A549 (cell line): Measurements from ENCODE around the gene OR4D11. TPM values are rescaled to one million over a fixed set of nuclear protein-coding genes. Genes with fewer than 3 reads are reported as not detected.

Experiments
- ATAC-seq, 2 experiments: fragments of 200-7000 bp in 1 of 2; fragments of >200 bp in 1 of 2; cut with Nextera tagmentation in 1 of 2; cut with Tn5 transposase in 1 of 2; 3 replicates each; pipeline versions ENCODE4 v1.8.0 to v1.9.1; 2018 to 2020; ENCODE audit warnings: mild to moderate bottlenecking in 1 of 2, moderate library complexity in 1 of 2
- CTCF ChIA-PET: fragments of 300-600 bp; sonication (Branson Sonifier 250); formaldehyde crosslinking; extraction: SDS; loops from one replicate; lab custom pipeline; 2021; ENCODE audit warnings: antibody characterized with exemption, inconsistent platforms; lab: Yijun Ruan, JAX
- POLR2A ChIA-PET: fragments of 350-600 bp; formaldehyde crosslinking; extraction: SDS; loops from one replicate; lab custom pipeline; 2021; ENCODE audit warnings: antibody characterized with exemption, inconsistent platforms; lab: Yijun Ruan, JAX
- DNase-seq, 2 experiments: peaks; one replicate each; pipeline versions ENCODE4 v3.0.0 to v3.0.0-alpha.2; 2011 to 2016; ENCODE audit warnings: low read depth in 1 of 2, low spot score in 1 of 2
- FAIRE-seq: peaks from 2 replicates; lab custom pipeline; 2011; peaks lifted over from hg19 to GRCh38; lab: Jason Lieb, UNC
- H3K27ac ChIP-seq, 2 experiments: fragments of >200 bp; sonication (Bioruptor Twin); formaldehyde crosslinking; 3 replicates each; pipeline ENCODE4 v1.5.1; 2016 to 2017
- H3K4me1 ChIP-seq: fragments of >200 bp; sonication (Bioruptor Twin); formaldehyde crosslinking; 3 replicates; pipeline ENCODE4 v1.6.1; 2016
- H3K4me2 ChIP-seq: fragments of >200 bp; sonication (Bioruptor Twin); formaldehyde crosslinking; 3 replicates; pipeline ENCODE4 v1.6.1; 2016
- H3K4me3 ChIP-seq: fragments of >200 bp; sonication (Bioruptor Twin); formaldehyde crosslinking; 3 replicates; pipeline ENCODE4 v1.5.1; 2016
- H3K9me3 ChIP-seq: fragments of >200 bp; sonication (Bioruptor Twin); formaldehyde crosslinking; 3 replicates; pipeline ENCODE4 v1.6.1; 2016
- ATOH8 ChIP-seq: fragments of 250-450 bp; sonication (Bioruptor Pico); IDR thresholded peaks from 2 replicates; pipeline ENCODE4 v1.5.0; 2020; ENCODE audit warnings: low read depth, mild to moderate bottlenecking, moderate library complexity
- CBX8 ChIP-seq: fragments of 200-600 bp; sonication (generic); IDR thresholded peaks from 2 replicates; pipeline ENCODE4 v1.6.1; 2016
- CEBPB ChIP-seq, 2 experiments: fragments of >200 bp in 1 of 2; sonication (Bioruptor Twin) in 1 of 2; formaldehyde crosslinking in 1 of 2; IDR thresholded peaks; 2 replicates each; pipeline ENCODE4 v1.6.1; 2012 to 2016
- CHD2 ChIP-seq: fragments of 150-350 bp; IDR thresholded peaks from 2 replicates; pipeline ENCODE4 v1.6.1; 2014; ENCODE audit warnings: low read length; ENCODE audit not compliant: partially characterized antibody
- CHD4 ChIP-seq: fragments of 200-600 bp; sonication (generic); IDR thresholded peaks from 2 replicates; pipeline ENCODE4 v1.6.1; 2016; ENCODE audit warnings: antibody characterized with exemption, mild to moderate bottlenecking, borderline replicate concordance
- EHF ChIP-seq: fragments of 250-450 bp; sonication (Bioruptor Pico); IDR thresholded peaks from 2 replicates; pipeline ENCODE4 v1.5.0; 2020; ENCODE audit warnings: mild to moderate bottlenecking
- EHMT2 ChIP-seq: fragments of 200-600 bp; sonication (generic); IDR thresholded peaks from 2 replicates; pipeline ENCODE4 v1.6.1; 2016; ENCODE audit warnings: antibody characterized with exemption, low read depth, mild to moderate bottlenecking, moderate library complexity
- EP300 ChIP-seq, 2 experiments: fragments of >200 bp; sonication (Bioruptor Twin); formaldehyde crosslinking; IDR thresholded peaks; 2 replicates in 1 of 2; 3 replicates in 1 of 2; pipeline ENCODE4 v1.6.1; 2016 to 2017
- ESRRA ChIP-seq: fragments of 150-350 bp; IDR thresholded peaks from 2 replicates; pipeline ENCODE4 v1.6.1; 2014; ENCODE audit warnings: mild to moderate bottlenecking, low read length, borderline replicate concordance
- FOSL2 ChIP-seq, 2 experiments: fragments of 450-650 bp in 1 of 2; fragments of >200 bp in 1 of 2; sonication (Bioruptor Twin) in 1 of 2; formaldehyde crosslinking; IDR thresholded peaks; 2 replicates each; pipeline versions ENCODE4 v1.5.0 to v1.6.1; 2016 to 2020; ENCODE audit warnings: mild to moderate bottlenecking in 1 of 2, moderate library complexity in 1 of 2
- FOXS1 ChIP-seq: fragments of 250-450 bp; sonication (Bioruptor Pico); IDR thresholded peaks from 2 replicates; pipeline ENCODE4 v1.5.0; 2020; ENCODE audit warnings: mild to moderate bottlenecking, moderate library complexity
- HDAC2 ChIP-seq: fragments of 200-600 bp; sonication (generic); IDR thresholded peaks from 2 replicates; pipeline ENCODE4 v1.6.1; 2016
- NPAS2 ChIP-seq: fragments of 250-450 bp; sonication (Bioruptor Pico); IDR thresholded peaks from 2 replicates; pipeline ENCODE4 v1.8.0; 2022; ENCODE audit warnings: mild to moderate bottlenecking, moderate library complexity, borderline replicate concordance
- NR3C1 ChIP-seq: fragments of >200 bp; sonication (Bioruptor Twin); formaldehyde crosslinking; IDR thresholded peaks from 3 replicates; pipeline ENCODE4 v1.6.1; 2017
- PHF8 ChIP-seq: fragments of 200-600 bp; sonication (generic); IDR thresholded peaks from 2 replicates; pipeline ENCODE4 v1.6.1; 2016; ENCODE audit warnings: low read depth, mild to moderate bottlenecking, antibody characterized with exemption, moderate library complexity, borderline replicate concordance
- POLR2AphosphoS2 ChIP-seq: conservative IDR thresholded peaks from 2 replicates; pipeline ENCODE4 v1.6.1; 2012; ENCODE audit warnings: low read length, improper control_type of control experiment, inconsistent platforms
- RARB ChIP-seq: fragments of 250-450 bp; sonication (Bioruptor Pico); IDR thresholded peaks from 2 replicates; pipeline ENCODE4 v1.8.0; 2021; ENCODE audit warnings: mild to moderate bottlenecking, moderate library complexity
- RCOR1 ChIP-seq: fragments of 150-350 bp; IDR thresholded peaks from 2 replicates; pipeline ENCODE4 v1.6.1; 2014; ENCODE audit warnings: antibody characterized with exemption, low read length, low read depth
- REST ChIP-seq: fragments of 200-600 bp; sonication (generic); IDR thresholded peaks from 2 replicates; pipeline ENCODE4 v1.6.1; 2016; ENCODE audit warnings: antibody characterized with exemption, mild to moderate bottlenecking, moderate library complexity
- SMC3 ChIP-seq: fragments of >200 bp; sonication (Bioruptor Twin); formaldehyde crosslinking; IDR thresholded peaks from 3 replicates; pipeline ENCODE4 v1.6.1; 2018; ENCODE audit warnings: inconsistent platforms
- SREBF2 ChIP-seq: fragments of 450-650 bp; IDR thresholded peaks from 2 replicates; pipeline ENCODE4 v1.6.1; 2014; ENCODE audit warnings: mild to moderate bottlenecking, moderate library complexity
- ZC3H11A ChIP-seq: fragments of 450-650 bp; IDR thresholded peaks from 2 replicates; pipeline ENCODE4 v1.6.1; 2014; ENCODE audit warnings: antibody characterized with exemption, mild to moderate bottlenecking
- ZFP36 ChIP-seq: fragments of 450-650 bp; IDR thresholded peaks from 2 replicates; pipeline ENCODE4 v1.6.1; 2014; ENCODE audit warnings: borderline replicate concordance; ENCODE audit not compliant: partially characterized antibody
- ZSCAN20 ChIP-seq: fragments of 250-450 bp; sonication (Bioruptor Pico); IDR thresholded peaks from 2 replicates; pipeline ENCODE4 v1.8.0; 2022; ENCODE audit warnings: mild to moderate bottlenecking, moderate library complexity
- WGBS: methylation state at CpG from one replicate; pipeline ENCODE4 v1.1.6; 2017; ENCODE audit errors: missing lambda C conversion rate; 5-methylcytosine and 5-hydroxymethylcytosine counted together
- polyA plus RNA-seq, 4 experiments: library from polyadenylated mRNA; depleted of rRNA in 3 of 4; stranded (reverse); fragments of >200 nt; fragmentation: RNase III in 1 of 4; extraction: RNeasy Plus Mini Kit Qiagen cat#74134 plus additional on column Dnase treatment in 1 of 4; gene quantifications; 2 replicates in 3 of 4; 3 replicates in 1 of 4; pipeline ENCODE4 v1.2.3, GENCODE V29; 2011 to 2017
- TF ChIP-seq, protein P1 (sequence below): fragments of >200 bp; sonication (Bioruptor Twin); formaldehyde crosslinking; IDR thresholded peaks from 3 replicates; pipeline ENCODE4 v1.5.1; 2016
- TF ChIP-seq, protein P2 (sequence below): fragments of 450-650 bp; IDR thresholded peaks from 2 replicates; pipeline ENCODE4 v1.6.1; 2014; ENCODE audit warnings: antibody characterized with exemption

OR4D11 gene
- polyA plus RNA-seq, 2 of the 4 experiments (the other 2 are of a cell fraction) = not detected

DNA sequence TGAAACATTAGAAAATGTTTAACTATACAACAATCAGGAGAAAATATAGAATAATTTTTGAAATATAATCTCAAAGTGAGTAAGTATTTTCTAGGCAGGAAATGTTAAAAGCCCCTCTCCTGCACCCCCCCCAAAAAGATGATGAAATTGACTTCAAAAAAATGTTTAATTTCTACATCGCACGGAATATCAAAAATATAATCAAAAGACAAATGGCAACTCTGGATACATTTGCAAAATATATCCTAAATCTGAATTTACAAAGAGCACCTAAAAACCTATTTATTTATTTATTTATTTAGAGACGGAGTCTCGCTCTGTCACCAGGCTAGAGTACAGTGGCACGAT lies 44.9 kb downstream of the OR4D11 start:
- no peak overlapping the region; the same call in 2 of the 3 replicates for H3K4me2 ChIP-seq
- no peaks in the 10 kb centered on the region for H3K9me3 ChIP-seq
- ChIA-PET CTCF (interaction anchor here (1.3 to 2.4 kb wide), 3 partner anchors 8 to 12 kb away, joined by 3 to 18 read pairs (median 9); no protein-coding TSS in a partner anchor), POLR2A (interaction anchor here (1.0 to 2.5 kb wide), 2 partner anchors 68 to 121 kb away, joined by 3 to 14 read pairs; partner anchors contain the start of gene PATL1)
- DNase-seq (no peak), FAIRE-seq (no peak), ATAC-seq (no peak)
- H3K4me3 ChIP-seq = no peak overlapping the region
- peak overlapping the region; percentile 6 to 95; a peak in 4 of 6 replicates for H3K27ac ChIP-seq
- H3K4me1 ChIP-seq = peaks cover 36% of the 10 kb centered on the region
- 92% methylated on average over 5 of the region's 5 CpGs for WGBS
- TF ChIP-seq HDAC2 (no peak), RARB (CRISPR knock-in tag) (no peak), ZC3H11A (no peak), CHD2 (no peak), CHD4 (no peak), ESRRA (no peak), SMC3 (no peak), NR3C1 (no peak)
- TF ChIP-seq, protein P1, sequence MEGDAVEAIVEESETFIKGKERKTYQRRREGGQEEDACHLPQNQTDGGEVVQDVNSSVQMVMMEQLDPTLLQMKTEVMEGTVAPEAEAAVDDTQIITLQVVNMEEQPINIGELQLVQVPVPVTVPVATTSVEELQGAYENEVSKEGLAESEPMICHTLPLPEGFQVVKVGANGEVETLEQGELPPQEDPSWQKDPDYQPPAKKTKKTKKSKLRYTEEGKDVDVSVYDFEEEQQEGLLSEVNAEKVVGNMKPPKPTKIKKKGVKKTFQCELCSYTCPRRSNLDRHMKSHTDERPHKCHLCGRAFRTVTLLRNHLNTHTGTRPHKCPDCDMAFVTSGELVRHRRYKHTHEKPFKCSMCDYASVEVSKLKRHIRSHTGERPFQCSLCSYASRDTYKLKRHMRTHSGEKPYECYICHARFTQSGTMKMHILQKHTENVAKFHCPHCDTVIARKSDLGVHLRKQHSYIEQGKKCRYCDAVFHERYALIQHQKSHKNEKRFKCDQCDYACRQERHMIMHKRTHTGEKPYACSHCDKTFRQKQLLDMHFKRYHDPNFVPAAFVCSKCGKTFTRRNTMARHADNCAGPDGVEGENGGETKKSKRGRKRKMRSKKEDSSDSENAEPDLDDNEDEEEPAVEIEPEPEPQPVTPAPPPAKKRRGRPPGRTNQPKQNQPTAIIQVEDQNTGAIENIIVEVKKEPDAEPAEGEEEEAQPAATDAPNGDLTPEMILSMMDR = no peak

DNA sequence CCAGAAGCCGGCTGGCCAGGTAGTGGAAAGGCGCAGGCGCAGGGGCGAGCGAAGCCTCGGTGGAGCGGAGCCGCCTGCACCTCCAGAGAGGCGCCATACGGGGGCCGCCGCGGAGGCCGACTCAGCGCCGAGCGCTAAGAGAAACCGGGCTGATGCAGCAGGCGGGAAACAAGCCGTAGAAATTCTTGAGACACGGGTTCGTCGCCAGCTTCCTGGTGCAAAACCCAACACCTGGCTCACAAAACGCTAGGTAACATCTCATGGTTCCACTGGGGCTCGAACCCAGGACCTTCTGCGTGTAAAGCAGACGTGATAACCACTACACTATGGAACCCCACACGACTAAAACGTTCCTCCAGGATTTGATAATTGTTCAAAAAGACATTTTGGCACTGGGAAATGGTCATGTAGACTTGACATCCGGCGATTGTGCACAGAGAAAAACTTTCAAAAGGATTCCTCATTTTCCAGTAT lies 47.0 kb downstream of the OR4D11 start:
- DNase-seq (peak; percentile 76 to 99), FAIRE-seq (no peak), ATAC-seq (peak; percentile 90 to 92)
- WGBS = 1% methylated on average over 31 of the region's 31 CpGs
- POLR2A ChIA-PET = interaction anchor here (1.1 to 2.5 kb wide), 4 partner anchors 10 to 119 kb away, joined by 10 to 22 read pairs (median 15); partner anchors contain the start of gene PATL1
- CTCF ChIA-PET = interaction anchor here (1.1 to 5.2 kb wide), 5 partner anchors 10 to 130 kb away, joined by 3 to 28 read pairs (median 3); no protein-coding TSS in a partner anchor
- H3K4me3 ChIP-seq = peak overlapping the region; percentile 68
- H3K4me2 ChIP-seq = peak overlapping the region; percentile 82
- peaks cover 32% of the 10 kb centered on the region for H3K4me1 ChIP-seq
- H3K9me3 ChIP-seq = no peaks in the 10 kb centered on the region
- peak overlapping the region; percentile 86 to 95 for H3K27ac ChIP-seq
- TF ChIP-seq, protein P1 = no peak
- TF ChIP-seq CEBPB (IDR thresholded peaks at IDR 0.05) (peak in 1 of 2 experiments; percentile 50; a peak in 1 of 4 replicates), ZFP36 (no peak), CBX8 (no peak), PHF8 (no peak), EP300 (IDR thresholded peaks at IDR 0.05) (no peak), EHMT2 (no peak), ZSCAN20 (no peak), EHF (CRISPR knock-in tag) (peak; percentile 75; the same call in 1 of the 2 replicates), REST (no peak), SREBF2 (peak; percentile 58), ATOH8 (CRISPR knock-in tag) (no peak; the same call in 1 of the 2 replicates), NR3C1 (no peak), POLR2AphosphoS2 (peak; percentile 85; the same call in 1 of the 2 replicates), SMC3 (peak; percentile 27; the same call in 1 of the 3 replicates), NPAS2 (CRISPR knock-in tag) (no peak), FOSL2 (IDR thresholded peaks at IDR 0.05) (no peak), FOSL2 (CRISPR knock-in tag; IDR thresholded peaks at IDR 0.05) (no peak), FOXS1 (CRISPR knock-in tag) (peak; percentile 68; the same call in 1 of the 2 replicates), RCOR1 (no peak)
- TF ChIP-seq, protein P2, sequence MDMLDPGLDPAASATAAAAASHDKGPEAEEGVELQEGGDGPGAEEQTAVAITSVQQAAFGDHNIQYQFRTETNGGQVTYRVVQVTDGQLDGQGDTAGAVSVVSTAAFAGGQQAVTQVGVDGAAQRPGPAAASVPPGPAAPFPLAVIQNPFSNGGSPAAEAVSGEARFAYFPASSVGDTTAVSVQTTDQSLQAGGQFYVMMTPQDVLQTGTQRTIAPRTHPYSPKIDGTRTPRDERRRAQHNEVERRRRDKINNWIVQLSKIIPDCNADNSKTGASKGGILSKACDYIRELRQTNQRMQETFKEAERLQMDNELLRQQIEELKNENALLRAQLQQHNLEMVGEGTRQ = no peak
